Keratinocyte (primary cell): ENCODE results near the gene CCDC32. TPM values are rescaled to one million over a fixed set of nuclear protein-coding genes. Genes with fewer than 3 reads are reported as not detected.

Source experiments
- DNase-seq: peaks from one replicate; pipeline ENCODE4 v3.0.0-alpha.2; 2011; ENCODE audit warnings: low read depth, missing footprints, low spot score
- FAIRE-seq: peaks from 2 replicates; lab custom pipeline; 2011; peaks lifted over from hg19 to GRCh38; lab: Jason Lieb, UNC
- H2AFZ ChIP-seq: 2 replicates; pipeline ENCODE4 v1.6.0; 2012; ENCODE audit warnings: low read length, control low read depth, inconsistent platforms; ENCODE audit not compliant: control insufficient read depth
- H3K27ac ChIP-seq: 2 replicates; pipeline ENCODE4 v1.5.1; 2011; ENCODE audit warnings: low read length; ENCODE audit not compliant: control insufficient read depth, insufficient read depth
- H3K27me3 ChIP-seq: 3 replicates; pipeline ENCODE4 v1.6.0; 2011; ENCODE audit warnings: low read length; ENCODE audit not compliant: control insufficient read depth, insufficient read depth; ENCODE audit errors: extremely low read depth
- H3K36me3 ChIP-seq, 2 experiments: 2 replicates in 1 of 2; 3 replicates in 1 of 2; pipeline ENCODE4 v1.5.1; 2011; ENCODE audit warnings: low read length in 2 of 2, mild to moderate bottlenecking in 1 of 2; ENCODE audit not compliant: control insufficient read depth in 2 of 2, insufficient read depth in 2 of 2; ENCODE audit errors: extremely low read depth in 1 of 2
- H3K4me1 ChIP-seq: 3 replicates; pipeline ENCODE4 v1.5.1; 2011; ENCODE audit warnings: low read length; ENCODE audit not compliant: control insufficient read depth, insufficient read depth; ENCODE audit errors: extremely low read depth
- H3K4me2 ChIP-seq: 3 replicates; pipeline ENCODE4 v1.6.0; 2011; ENCODE audit warnings: low read depth, low read length; ENCODE audit not compliant: control insufficient read depth, insufficient read depth; ENCODE audit errors: extremely low read depth
- H3K4me3 ChIP-seq, 3 experiments: fragments of 200-600 bp in 1 of 3; sonication (generic) in 1 of 3; 2 replicates in 2 of 3; 3 replicates in 1 of 3; pipeline ENCODE4 v1.5.1; 2011 to 2016; ENCODE audit warnings: low read length in 3 of 3, mild to moderate bottlenecking in 3 of 3, control low read depth in 2 of 3, inconsistent platforms in 1 of 3, low read depth in 1 of 3, mixed read lengths in 1 of 3, mixed run types in 1 of 3, moderate library complexity in 1 of 3; ENCODE audit not compliant: control insufficient read depth in 2 of 3, insufficient read depth in 2 of 3; ENCODE audit errors: extremely low read depth in 1 of 3
- H3K79me2 ChIP-seq: 2 replicates; pipeline ENCODE4 v1.6.0; 2012; ENCODE audit warnings: low read length; ENCODE audit not compliant: control insufficient read depth, insufficient read depth
- H3K9ac ChIP-seq: 3 replicates; pipeline ENCODE4 v1.6.0; 2011; ENCODE audit warnings: low read length; ENCODE audit not compliant: control insufficient read depth, insufficient read depth; ENCODE audit errors: extremely low read depth
- H3K9me1 ChIP-seq: 3 replicates; pipeline ENCODE4 v1.6.0; 2011; ENCODE audit warnings: low read length; ENCODE audit not compliant: control insufficient read depth, insufficient read depth; ENCODE audit errors: extremely low read depth
- H3K9me3 ChIP-seq: 2 replicates; pipeline ENCODE4 v1.5.1; 2012; ENCODE audit warnings: low read depth, low read length; ENCODE audit not compliant: control insufficient read depth
- H4K20me1 ChIP-seq: 3 replicates; pipeline ENCODE4 v1.6.0; 2011; ENCODE audit warnings: low read length; ENCODE audit not compliant: control insufficient read depth, insufficient read depth; ENCODE audit errors: extremely low read depth
- CTCF ChIP-seq, 3 experiments: IDR thresholded peaks in 1 of 3; conservative IDR thresholded peaks in 1 of 3; optimal IDR thresholded peaks in 1 of 3; 2 replicates in 2 of 3; 3 replicates in 1 of 3; pipeline versions ENCODE3 to v1.5.1; 2011; ENCODE audit warnings: low read length in 3 of 3, mild to moderate bottlenecking in 3 of 3, moderate library complexity in 2 of 3, control low read depth in 1 of 3, inconsistent platforms in 1 of 3; ENCODE audit not compliant: insufficient read depth in 2 of 3; ENCODE audit errors: extremely low read depth in 1 of 3
- EZH2 ChIP-seq: IDR thresholded peaks from one replicate; pipeline ENCODE4 v1.6.1; 2012; ENCODE audit warnings: inconsistent platforms, mild to moderate bottlenecking, low read length, moderate library complexity
- dilution Hi-C: fragments of 300-500 bp; cut with MboI; formaldehyde crosslinking; loops from one replicate; pipeline ENCODE4 v1.7.0; 2020; ENCODE audit warnings: low sequenced_read_pairs; ENCODE audit not compliant: extremely low pct_ligation_motif_present
- polyA plus RNA-seq, 5 experiments: library from polyadenylated mRNA; depleted of rRNA in 3 of 5; stranded (reverse) in 3 of 5; stranded (forward) in 1 of 5; unstranded in 1 of 5; fragments of >200 nt; gene quantifications; 1 replicate in 1 of 5; 2 replicates in 3 of 5; 3 replicates in 1 of 5; pipeline versions ENCODE4 v1.2.1 to v1.2.3, GENCODE V29; 2011 to 2012; ENCODE audit warnings: missing spikeins in 2 of 5, low read depth in 1 of 5, low replicate concordance in 1 of 5

The CCDC32 gene
- polyA plus RNA-seq, 1 donor (not counting 4 experiments of a cell fraction or from before 2014, with no cell fraction given), result 18.0 TPM

GRCh38 chr15:40538976-40539375, 25.9 kb downstream of the CCDC32 start:
- Histone ChIP-seq H2AFZ (no peak overlapping the region), H3K4me2 (no peak overlapping the region), H3K9ac (no peak overlapping the region), H3K27ac (no peak overlapping the region), H3K36me3 (peaks cover 0 to 2% of the 10 kb centered on the region in 2 experiments), H3K9me1 (no peaks in the 10 kb centered on the region), H3K4me3 (no peak overlapping the region), H3K27me3 (no peaks in the 10 kb centered on the region), H3K79me2 (no peaks in the 10 kb centered on the region), H3K4me1 (no peaks in the 10 kb centered on the region), H3K9me3 (no peaks in the 10 kb centered on the region), H4K20me1 (no peaks in the 10 kb centered on the region)
- FAIRE-seq (no peak), DNase-seq (no peak)
- dilution Hi-C loops, result no loop called here
- no peak for TF ChIP-seq EZH2
- no peak for TF ChIP-seq CTCF (optimal IDR thresholded peaks at IDR 0.05 in 1 of 3, IDR thresholded peaks at IDR 0.05 in 1 of 3, conservative IDR thresholded peaks at IDR 0.05 in 1 of 3; ENCODE audit: extremely low read depth in 1 of 3, insufficient read depth in 2 of 3, low read length in 3 of 3)

GRCh38 chr15:40536501-40536900, 28.3 kb downstream of the CCDC32 start:
- no peaks in the 10 kb centered on the region for H3K27me3 ChIP-seq
- H3K9me1 ChIP-seq, result no peaks in the 10 kb centered on the region
- H3K4me3 ChIP-seq, result no peak overlapping the region
- dilution Hi-C loops, result no loop called here
- H4K20me1 ChIP-seq, result no peaks in the 10 kb centered on the region
- H3K4me1 ChIP-seq, result no peaks in the 10 kb centered on the region
- DNase-seq (no peak), FAIRE-seq (no peak)
- H3K36me3 ChIP-seq, result peaks cover 0 to 2% of the 10 kb centered on the region in 2 experiments
- no peaks in the 10 kb centered on the region for H3K9me3 ChIP-seq
- TF ChIP-seq CTCF (optimal IDR thresholded peaks at IDR 0.05 in 1 of 3, IDR thresholded peaks at IDR 0.05 in 1 of 3, conservative IDR thresholded peaks at IDR 0.05 in 1 of 3; ENCODE audit: extremely low read depth in 1 of 3, insufficient read depth in 2 of 3, low read length in 3 of 3), result no peak
- no peak for TF ChIP-seq EZH2
- no peak overlapping the region for H3K9ac ChIP-seq
- H3K79me2 ChIP-seq, result no peaks in the 10 kb centered on the region
- H3K27ac ChIP-seq, result no peak overlapping the region
- H3K4me2 ChIP-seq, result no peak overlapping the region
- no peak overlapping the region for H2AFZ ChIP-seq
